Upper lobe of left lung (tissue), 4 donors: Measurements from ENCODE around the gene USP17L30.
"Not testable (repeated sequence)": the region's sequence is repeated elsewhere in the genome, so short reads cannot be mapped to it uniquely, and the experiment has no call there.

ENCODE experiments used
- POLR2A ChIP-seq, 4 donors: fragments of 450-650 bp; IDR thresholded peaks; one replicate each; pipeline ENCODE4 v1.5.1; 2016 to 2017; ENCODE audit warnings: antibody characterized with exemption in 4 of 4, mild to moderate bottlenecking in 2 of 4
- POLR2AphosphoS5 ChIP-seq, 2 donors: sonication (generic); formaldehyde crosslinking; IDR thresholded peaks; one replicate each; pipeline ENCODE4 v1.5.1; 2017; ENCODE audit warnings: antibody characterized with exemption in 2 of 2

DNA sequence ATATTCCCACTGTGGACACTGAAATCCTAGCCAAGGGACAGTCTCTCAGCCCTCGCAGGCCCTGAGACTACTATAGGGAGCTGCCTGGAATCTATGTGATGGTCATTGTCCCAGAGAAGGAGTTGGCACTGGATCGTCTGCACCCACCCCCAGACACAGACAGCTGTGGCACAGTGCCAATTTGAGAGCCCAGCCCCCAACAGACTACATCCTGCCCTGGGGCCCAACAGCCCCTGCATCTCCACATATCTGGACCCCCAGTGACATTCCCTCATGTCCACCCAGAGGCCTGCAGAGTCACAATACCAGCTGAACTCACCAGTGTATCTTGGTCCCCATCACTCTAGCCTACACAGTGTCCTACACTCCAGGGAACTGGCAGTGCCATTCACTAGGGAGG is 42.8 kb downstream of the USP17L30 start:
- TF ChIP-seq POLR2A, POLR2AphosphoS5 (IDR thresholded peaks at IDR 0.05): not testable (repeated sequence)
